GM18511 (cell line): ENCODE data around the gene GMDS.

ENCODE experiments used
- ATAC-seq: cut with Tn5 transposase; IDR thresholded peaks from one replicate; pipeline ENCODE4 v1.9.1; 2021; ENCODE audit warnings: mild to moderate bottlenecking, moderate library complexity; ENCODE audit not compliant: unreplicated experiment

Gene GMDS

DNA sequence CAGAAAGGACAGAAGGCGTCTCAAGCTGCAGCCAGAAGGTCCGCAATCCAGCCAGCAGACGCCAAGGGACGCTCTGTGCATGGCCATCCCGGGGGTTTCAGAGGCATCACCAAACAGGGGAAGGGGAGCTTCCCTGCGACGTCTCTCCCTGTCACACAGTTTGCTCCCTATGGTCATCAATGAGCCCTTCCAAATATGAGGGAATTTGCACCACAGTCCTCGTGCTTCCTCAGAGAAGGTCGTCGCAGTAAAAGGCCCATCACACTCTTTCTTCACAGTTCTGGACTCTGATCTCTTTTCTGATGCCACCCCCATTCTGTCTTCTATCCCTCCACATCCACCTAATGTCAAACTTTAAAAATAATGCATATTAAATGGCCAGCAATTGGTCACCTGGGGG, 645.9 kb downstream of the GMDS start:
- ATAC-seq: no peak

DNA sequence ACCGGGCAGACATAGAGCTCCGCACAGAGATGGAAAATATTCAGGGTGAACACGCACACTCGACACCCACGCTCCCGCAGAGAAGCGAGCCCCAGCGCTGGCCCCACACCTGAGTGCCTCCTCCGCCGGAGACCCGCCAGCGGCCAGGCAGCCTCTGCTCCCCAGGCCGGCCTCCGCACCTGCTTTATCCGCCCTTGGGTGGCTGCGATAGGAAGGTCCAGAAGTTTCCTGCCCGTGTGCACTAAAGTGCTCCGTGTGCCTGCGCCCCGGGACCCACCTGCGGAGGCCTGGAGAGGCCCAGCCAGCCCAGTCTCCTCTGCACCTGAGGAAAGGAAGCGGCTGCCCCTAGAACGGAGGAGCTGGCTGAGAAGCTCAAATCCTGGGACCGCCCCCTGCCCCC, 646.5 kb downstream of the GMDS start:
- ATAC-seq: no peak

GRCh38 chr6:1598433-1598832, 647.0 kb downstream of the GMDS start:
- no peak for ATAC-seq

- ATAC-seq: no peak
Measured at GRCh38 chr6:1597924-1598323, 647.5 kb downstream of the GMDS start.

GRCh38 chr6:1597121-1597744, 648.2 kb downstream of the GMDS start:
- no peak for ATAC-seq

- ATAC-seq: peak; percentile 67
Measured at GRCh38 chr6:1596088-1596852, 649.1 kb downstream of the GMDS start.

DNA sequence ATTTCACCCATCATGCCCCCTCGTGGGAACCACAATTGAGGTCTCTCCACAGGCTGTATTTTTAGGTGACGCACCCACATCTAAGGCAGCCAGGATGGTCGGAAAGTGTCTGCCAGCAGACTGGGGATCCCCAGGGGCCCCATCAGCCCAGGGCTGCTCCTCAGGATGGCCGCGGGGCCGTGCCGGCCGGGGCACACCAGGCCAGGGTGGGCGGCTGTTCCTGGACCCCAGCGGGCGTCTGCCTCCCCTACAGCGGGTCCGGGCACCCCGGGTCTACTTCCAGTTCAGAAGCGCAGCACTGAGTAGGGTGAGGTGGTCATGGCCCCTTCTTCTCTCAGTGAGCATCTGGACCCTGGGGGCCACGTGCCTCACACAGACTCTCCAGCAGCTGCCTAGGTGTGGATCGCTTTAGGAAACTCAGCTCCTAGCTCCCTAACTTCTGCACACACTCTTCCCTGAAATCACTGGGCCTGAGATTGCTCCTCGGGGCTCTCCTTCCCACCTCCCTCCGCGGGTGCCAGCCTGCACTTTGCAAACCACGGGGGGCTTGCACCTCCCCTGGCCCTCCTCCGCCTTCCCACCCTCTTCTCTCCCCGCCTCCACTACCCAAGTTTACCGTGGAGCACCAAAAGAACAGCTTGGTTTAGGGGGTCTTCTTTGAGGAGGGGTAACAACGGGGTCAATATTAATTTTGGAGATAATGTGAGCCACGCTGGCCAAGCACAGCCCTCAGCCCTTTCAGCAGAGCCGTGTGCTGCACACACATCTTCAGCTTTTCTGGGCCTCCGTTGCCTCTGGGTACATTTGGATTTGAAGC, 649.9 kb downstream of the GMDS start:
- ATAC-seq: no peak

DNA sequence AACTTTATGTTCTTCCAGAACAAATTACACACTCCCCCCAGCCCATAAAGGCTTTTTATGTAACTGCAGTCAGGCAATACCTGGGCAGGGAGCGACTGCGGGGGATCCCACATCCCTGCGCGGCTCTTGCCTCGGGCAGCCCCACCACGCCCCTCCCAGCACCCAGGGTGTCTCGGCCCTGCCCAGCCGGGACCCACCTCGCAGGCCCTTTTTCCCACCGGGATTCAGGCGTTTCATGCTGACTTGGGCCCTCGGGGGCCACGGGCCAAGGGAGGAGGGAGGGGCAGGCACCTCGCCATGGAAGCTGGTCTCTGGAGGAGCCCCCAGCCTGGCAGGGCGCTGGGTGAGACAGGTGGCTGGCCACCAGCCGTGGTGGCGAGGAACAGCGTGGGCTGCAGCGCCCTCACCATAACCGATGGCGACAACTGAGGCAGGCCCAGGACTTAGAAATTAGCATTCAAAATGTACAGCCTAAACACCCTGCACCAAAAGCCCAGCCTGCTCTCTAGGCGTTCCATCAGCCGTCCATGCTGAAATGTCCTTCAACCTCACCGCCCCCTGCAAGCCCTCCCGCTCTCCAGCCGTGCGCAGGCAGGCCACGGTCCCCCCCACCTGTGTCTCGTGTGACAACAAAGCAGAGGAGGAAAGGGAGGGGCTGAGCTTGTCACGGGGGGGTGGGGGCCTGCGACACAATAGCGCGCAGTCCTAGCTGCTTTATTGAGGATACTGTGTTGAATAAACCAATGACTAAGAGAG, 650.8 kb downstream of the GMDS start:
- ATAC-seq: no peak

DNA sequence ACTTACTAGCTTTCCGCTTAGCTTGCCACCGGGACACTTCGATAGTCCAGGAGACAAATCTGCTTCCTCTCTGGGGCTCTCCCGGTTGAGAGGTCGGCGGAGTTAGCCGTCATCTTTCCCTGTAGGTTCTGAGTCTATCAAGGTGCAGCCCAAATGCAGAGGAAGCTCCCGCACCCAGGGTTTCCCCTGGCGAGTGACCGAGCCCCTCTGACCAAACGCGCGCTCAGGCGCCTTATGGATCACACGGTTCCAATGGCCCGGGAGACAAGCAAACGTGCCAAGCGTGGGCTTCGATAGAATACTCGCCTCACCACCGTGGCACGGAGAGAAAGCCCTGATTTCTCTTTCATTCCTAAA, 651.5 kb downstream of the GMDS start:
- no peak for ATAC-seq

GRCh38 chr6:1593286-1593957, 652.0 kb downstream of the GMDS start:
- no peak for ATAC-seq

DNA sequence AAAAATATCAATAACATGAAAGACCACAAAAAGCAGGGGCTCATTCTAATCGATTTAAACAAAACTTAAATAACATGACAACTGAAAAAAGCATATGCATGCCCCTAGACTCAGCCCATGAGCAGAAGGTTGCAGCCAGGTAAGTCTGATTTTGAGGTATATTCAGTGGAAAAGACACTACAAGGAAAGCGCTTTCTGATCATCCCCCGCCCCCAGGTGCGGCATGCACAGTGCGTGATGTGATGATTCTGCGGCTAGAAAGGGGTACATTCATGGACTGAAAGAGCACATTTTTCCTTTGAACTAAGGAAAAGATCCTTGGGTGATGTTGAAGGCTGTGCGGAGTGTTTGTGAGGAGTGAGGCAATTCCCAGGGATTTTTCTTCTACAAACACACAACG, 652.6 kb downstream of the GMDS start:
- no peak for ATAC-seq

DNA sequence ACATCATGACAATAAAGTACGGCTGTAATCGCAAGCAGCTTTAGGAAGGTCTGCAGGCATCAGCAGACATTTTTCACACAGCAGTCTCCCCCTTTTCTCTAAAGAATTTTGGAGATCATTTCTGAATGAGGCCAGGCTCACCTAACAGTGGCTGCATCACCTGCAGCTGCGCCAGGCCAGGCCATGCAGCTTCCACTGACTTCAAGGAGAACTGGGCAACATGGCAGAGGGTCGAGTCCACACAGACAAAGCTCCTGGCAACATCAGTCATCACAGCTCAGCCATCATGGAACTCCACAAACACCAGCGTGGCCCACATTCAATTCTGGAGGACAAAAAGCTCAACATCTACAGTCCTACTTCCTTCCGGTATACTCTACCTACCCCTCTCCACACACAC, 653.5 kb downstream of the GMDS start:
- ATAC-seq: no peak

DNA sequence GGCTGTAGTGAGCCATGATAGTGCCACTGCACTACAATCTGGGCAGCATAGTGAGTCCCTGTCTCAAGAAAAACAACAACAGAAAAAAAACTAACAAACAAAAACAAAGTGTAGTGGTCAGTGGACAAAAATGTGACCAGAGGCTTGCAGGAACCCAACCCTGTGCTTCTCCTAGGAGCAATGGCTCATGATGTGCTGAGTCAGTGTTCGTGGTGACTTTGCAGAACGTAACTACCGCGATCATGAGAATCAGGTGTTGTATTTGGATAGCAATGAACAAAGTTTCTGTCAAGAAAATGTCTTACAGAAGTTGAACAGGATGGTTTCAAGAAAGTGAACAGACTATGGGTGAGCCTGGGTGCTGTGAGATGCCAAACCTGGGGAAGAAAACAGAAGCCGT, 654.2 kb downstream of the GMDS start:
- no peak for ATAC-seq

GRCh38 chr6:1590580-1590979, 654.8 kb downstream of the GMDS start:
- no peak for ATAC-seq

GRCh38 chr6:1589208-1589607, 656.2 kb downstream of the GMDS start:
- no peak for ATAC-seq

- no peak for ATAC-seq
Measured at GRCh38 chr6:1587977-1588376, 657.4 kb downstream of the GMDS start.

- ATAC-seq: no peak
Measured at GRCh38 chr6:1587546-1587945, 657.9 kb downstream of the GMDS start.

GRCh38 chr6:1586861-1587450, 658.4 kb downstream of the GMDS start:
- ATAC-seq: no peak

DNA sequence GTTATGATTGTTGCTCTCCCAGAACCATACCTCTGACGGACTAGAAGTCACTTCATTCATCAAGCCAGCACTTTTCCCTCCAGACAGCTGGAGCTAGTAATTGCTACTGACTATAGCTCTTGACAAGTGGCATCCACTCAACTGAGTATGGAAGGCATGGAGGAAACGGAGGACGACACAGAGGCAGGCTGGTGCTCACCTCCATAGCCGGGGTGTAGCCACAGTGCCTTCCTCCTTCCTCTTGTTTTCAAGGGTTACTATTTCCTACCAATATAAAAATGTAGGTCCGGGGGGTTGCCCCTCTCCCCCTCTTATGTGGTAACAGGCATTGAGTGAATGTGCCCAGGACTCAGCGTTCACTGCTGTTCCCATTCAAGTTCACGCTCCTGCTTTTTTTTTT, 659.1 kb downstream of the GMDS start:
- no peak for ATAC-seq

- ATAC-seq: no peak
Measured at GRCh38 chr6:1585669-1586049, 659.7 kb downstream of the GMDS start.
